HG03575 (cell line): ENCODE data around the gene SELENOH.
A peak's percentile ranks its signal among the peaks of the same experiment; 100 is the strongest.
"Not testable (repeated sequence)": the region's sequence is repeated elsewhere in the genome, so short reads cannot be mapped to it uniquely, and the experiment has no call there.

ENCODE experiments used
- ATAC-seq: cut with Tn5 transposase; IDR thresholded peaks from one replicate; pipeline ENCODE4 v1.9.1; 2021; ENCODE audit not compliant: unreplicated experiment, insufficient number of reproducible peaks, low FRiP score; ENCODE audit errors: extremely low read depth

SELENOH gene, protein sequence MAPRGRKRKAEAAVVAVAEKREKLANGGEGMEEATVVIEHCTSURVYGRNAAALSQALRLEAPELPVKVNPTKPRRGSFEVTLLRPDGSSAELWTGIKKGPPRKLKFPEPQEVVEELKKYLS

GRCh38 chr11:57741132-57742086, at the start of gene SELENOH:
Gene SELENOH, plus strand, starts transcription at chr11:57741491. Its CDS starts 105 bp downstream, at chr11:57741596.
- ATAC-seq: peak; percentile 73

- no peak for ATAC-seq
These were observed 42.4 kb upstream of the SELENOH start for GRCh38 chr11:57698843-57699365.

GRCh38 chr11:57699813-57700212, 41.5 kb upstream of the SELENOH start:
- ATAC-seq: no peak

- no peak for ATAC-seq
These were observed 40.9 kb upstream of the SELENOH start for GRCh38 chr11:57700425-57700824.

GRCh38 chr11:57703341-57703740, 38.0 kb upstream of the SELENOH start:
- ATAC-seq: no peak

- no peak for ATAC-seq
These were observed 36.4 kb upstream of the SELENOH start for GRCh38 chr11:57704932-57705331.

DNA sequence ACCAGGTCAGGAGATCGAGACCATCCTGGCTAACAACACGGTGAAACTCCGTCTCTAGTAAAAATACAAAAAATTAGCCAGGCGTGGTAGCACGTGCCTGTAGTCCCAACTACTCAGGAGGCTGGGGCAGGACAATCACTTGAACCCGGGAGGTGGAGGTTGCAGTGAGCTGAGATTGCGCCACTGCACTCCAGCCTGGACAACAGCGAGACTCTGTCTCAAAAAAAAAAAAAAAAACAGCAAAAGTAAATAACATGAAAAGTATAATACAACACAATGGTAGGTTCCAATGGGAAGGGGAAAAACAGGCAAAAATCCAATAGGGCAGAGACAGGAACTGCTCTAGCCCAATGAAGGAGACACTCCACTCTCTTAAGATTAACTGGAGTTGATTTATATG, 35.9 kb upstream of the SELENOH start:
- not testable (repeated sequence) for ATAC-seq

DNA sequence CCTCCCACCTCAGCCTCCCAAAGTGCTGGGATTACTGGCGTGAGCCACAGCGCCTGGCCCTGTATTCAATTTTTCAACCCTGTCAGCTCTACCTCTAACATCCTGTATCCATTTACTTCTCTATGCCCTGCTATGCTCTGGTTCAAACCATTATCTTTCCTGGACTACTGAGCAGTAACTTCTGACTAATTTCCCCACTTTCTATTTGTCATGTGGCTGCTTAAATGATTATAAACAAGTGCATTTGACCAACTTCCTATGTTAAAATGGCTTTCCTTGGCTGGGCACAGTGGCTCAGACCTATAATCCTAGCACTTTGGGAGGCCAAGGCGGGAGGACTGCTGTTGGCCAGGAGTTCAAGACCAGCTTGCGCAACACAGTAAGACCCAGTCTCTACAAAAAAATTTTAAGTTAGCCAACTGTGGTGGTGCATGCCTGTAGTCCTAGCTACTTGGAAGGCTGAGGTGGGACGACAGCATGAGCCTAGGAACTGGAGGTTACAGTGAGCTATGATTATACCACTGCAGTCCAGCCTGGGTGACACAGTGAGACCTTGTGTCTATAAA, 31.4 kb upstream of the SELENOH start:
- no peak for ATAC-seq

- ATAC-seq: peak; percentile 23
These were observed 29.7 kb upstream of the SELENOH start, which contains the start of gene MED19 for GRCh38 chr11:57711414-57712255. Gene MED19, minus strand, starts transcription at chr11:57712215. Its CDS starts 36 bp downstream, at chr11:57712179.

- peak; percentile 96 for ATAC-seq
These were observed 28.8 kb upstream of the SELENOH start, which contains the start of gene TMX2 for GRCh38 chr11:57712256-57713150. Gene TMX2, plus strand, starts transcription at chr11:57712593. Its CDS starts 26 bp downstream, at chr11:57712619.

- no peak for ATAC-seq
These were observed 27.5 kb upstream of the SELENOH start for GRCh38 chr11:57713835-57714234.

- not testable (repeated sequence) for ATAC-seq
These were observed 24.6 kb upstream of the SELENOH start for GRCh38 chr11:57716726-57717125.

DNA sequence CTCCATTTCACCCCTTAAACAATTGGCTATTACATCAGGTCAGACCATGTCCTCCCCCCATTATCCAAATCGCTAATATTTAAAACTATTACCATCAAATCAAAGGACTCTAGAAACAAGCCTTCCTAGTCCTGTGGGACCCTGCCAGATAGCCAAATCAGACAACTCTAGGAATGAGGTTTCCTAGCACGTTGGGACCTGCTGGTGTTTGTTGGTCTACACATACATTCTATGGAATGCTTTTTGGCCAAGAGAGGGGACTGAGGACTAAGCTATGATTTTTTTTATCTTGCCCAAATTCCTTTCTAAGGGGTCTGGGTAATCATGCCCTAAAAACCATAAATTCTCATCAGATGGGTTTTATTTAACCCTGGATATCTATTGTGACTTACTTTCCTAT, 14.1 kb upstream of the SELENOH start:
- no peak for ATAC-seq

GRCh38 chr11:57728829-57729228, 12.5 kb upstream of the SELENOH start:
- no peak for ATAC-seq

DNA sequence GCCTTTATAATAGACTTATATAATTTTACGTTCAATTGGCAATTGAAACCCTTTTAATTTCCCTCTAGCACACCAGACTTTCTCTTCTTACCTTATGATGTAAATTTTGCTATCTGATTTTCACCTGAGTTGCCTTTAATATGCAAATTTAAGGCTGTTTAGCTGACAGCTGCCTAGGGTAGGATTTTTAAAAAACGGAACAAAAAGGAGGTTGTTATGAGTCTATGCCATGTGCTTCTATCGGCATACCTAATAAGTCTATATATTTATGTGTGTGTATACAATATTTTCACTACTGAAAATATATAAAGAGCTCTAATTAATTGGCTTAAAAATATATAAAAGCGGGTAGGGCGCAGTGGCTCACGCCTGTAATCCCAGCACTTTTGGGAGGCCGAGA, 11.8 kb upstream of the SELENOH start:
- ATAC-seq: no peak

DNA sequence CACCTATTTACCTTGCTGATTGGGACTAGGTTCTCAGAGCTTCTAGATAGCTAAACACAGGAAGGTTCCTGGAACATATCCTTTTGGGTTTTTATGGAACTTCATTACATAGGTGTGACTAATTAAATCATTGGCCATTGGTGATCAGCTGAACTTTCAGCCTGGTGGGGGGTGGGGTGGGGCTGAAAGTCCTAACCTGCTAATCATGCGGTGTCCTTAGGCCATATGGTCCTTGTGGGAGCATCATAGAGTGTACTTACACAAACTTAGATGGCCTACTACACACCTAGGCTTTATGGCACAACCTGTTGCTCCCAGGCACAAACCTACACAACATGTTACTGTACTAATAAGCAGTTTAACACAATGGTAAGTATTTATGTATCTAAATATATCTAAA, 8.6 kb upstream of the SELENOH start:
- ATAC-seq: no peak

GRCh38 chr11:57735619-57736298, 5.5 kb upstream of the SELENOH start:
- ATAC-seq: no peak
